Ishikawa (cell line): Measurements from ENCODE around the gene DCAF4.

Experiments used
- CEBPB ChIP-seq: IDR thresholded peaks from 2 replicates; pipeline ENCODE4 v1.6.1; 2012
- CREB1 ChIP-seq: IDR thresholded peaks from 2 replicates; pipeline ENCODE4 v1.6.1; 2012; ENCODE audit warnings: low read depth
- EGR1 ChIP-seq: IDR thresholded peaks from 2 replicates; pipeline ENCODE4 v1.6.1; 2012
- EP300 ChIP-seq: IDR thresholded peaks from 2 replicates; pipeline ENCODE4 v1.6.1; 2012; ENCODE audit warnings: borderline replicate concordance
- FOXM1 ChIP-seq: IDR thresholded peaks from 2 replicates; pipeline ENCODE4 v1.6.1; 2012; ENCODE audit warnings: low read depth, borderline replicate concordance
- NFIC ChIP-seq: IDR thresholded peaks from 2 replicates; pipeline ENCODE4 v1.6.1; 2012
- RAD21 ChIP-seq: IDR thresholded peaks from 2 replicates; pipeline ENCODE4 v1.6.1; 2012; ENCODE audit warnings: low read depth
- TAF1 ChIP-seq: IDR thresholded peaks from 2 replicates; pipeline ENCODE4 v1.6.1; 2012; ENCODE audit warnings: low read depth, mild to moderate bottlenecking
- TCF12 ChIP-seq: IDR thresholded peaks from 2 replicates; pipeline ENCODE4 v1.6.1; 2012; ENCODE audit warnings: low read depth
- TEAD4 ChIP-seq: IDR thresholded peaks from 2 replicates; pipeline ENCODE4 v1.6.1; 2012
- YY1 ChIP-seq: IDR thresholded peaks from 2 replicates; pipeline ENCODE4 v1.6.1; 2012; ENCODE audit warnings: low read depth
- ZBTB7A ChIP-seq: IDR thresholded peaks from 2 replicates; pipeline ENCODE4 v1.6.1; 2012; ENCODE audit warnings: low read depth
- TF ChIP-seq, protein P1 (sequence below): IDR thresholded peaks from 2 replicates; pipeline ENCODE4 v1.6.1; 2012
- TF ChIP-seq, protein P2 (sequence below): IDR thresholded peaks from 2 replicates; pipeline ENCODE4 v1.6.1; 2012; ENCODE audit warnings: low read depth, mild to moderate bottlenecking
- TF ChIP-seq, protein P3 (sequence below): IDR thresholded peaks from 2 replicates; pipeline ENCODE4 v1.6.1; 2012

The DCAF4 gene

DNA sequence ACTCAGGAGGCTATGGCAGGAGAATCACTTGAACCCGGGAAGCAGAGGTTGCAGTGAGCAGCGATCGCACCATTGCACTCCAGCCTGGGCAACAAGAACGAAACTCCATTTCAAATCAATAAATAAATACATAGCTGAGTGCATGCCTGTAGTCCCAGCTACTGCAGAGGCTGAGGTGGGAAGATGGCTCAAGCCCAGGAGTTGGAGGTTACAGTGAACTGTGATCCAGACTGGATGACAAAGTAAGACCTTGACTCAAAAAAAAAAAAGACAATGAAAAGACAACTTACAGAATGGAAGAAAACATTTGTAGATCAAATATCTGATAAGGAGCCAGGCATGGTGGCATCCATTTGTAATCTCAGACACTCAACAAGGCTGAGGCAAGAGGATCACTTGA, 73.1 kb downstream of the DCAF4 start:
- TF ChIP-seq RAD21 = no peak
- no peak for TF ChIP-seq NFIC
- TF ChIP-seq ZBTB7A = no peak

DNA sequence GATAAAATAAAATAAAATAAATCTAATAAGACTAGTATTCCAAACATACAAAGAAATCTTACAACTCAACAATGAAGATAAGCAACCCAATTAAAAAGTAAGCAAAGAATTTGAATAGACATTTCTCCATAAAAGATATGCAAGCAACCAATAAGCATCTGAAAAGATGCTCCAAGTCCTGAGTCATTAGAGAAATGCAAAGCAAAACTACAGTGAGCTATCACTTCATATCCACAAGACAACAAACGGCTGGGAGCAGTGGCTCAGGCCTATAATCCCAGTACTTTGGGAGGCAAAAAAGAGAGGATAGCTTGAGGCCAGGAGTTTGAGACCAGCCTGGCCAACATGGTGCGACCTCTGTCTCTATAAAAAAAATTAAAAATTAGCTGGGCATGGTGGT, 73.8 kb downstream of the DCAF4 start:
- no peak for TF ChIP-seq EP300
- no peak for TF ChIP-seq RAD21
- TF ChIP-seq CEBPB = no peak
- no peak for TF ChIP-seq YY1
- no peak for TF ChIP-seq NFIC
- TF ChIP-seq CREB1 = no peak
- TF ChIP-seq TEAD4 = no peak
- TF ChIP-seq, protein P1, sequence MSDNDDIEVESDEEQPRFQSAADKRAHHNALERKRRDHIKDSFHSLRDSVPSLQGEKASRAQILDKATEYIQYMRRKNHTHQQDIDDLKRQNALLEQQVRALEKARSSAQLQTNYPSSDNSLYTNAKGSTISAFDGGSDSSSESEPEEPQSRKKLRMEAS = no peak
- no peak for TF ChIP-seq EGR1
- TF ChIP-seq ZBTB7A = no peak
- TF ChIP-seq, protein P2, sequence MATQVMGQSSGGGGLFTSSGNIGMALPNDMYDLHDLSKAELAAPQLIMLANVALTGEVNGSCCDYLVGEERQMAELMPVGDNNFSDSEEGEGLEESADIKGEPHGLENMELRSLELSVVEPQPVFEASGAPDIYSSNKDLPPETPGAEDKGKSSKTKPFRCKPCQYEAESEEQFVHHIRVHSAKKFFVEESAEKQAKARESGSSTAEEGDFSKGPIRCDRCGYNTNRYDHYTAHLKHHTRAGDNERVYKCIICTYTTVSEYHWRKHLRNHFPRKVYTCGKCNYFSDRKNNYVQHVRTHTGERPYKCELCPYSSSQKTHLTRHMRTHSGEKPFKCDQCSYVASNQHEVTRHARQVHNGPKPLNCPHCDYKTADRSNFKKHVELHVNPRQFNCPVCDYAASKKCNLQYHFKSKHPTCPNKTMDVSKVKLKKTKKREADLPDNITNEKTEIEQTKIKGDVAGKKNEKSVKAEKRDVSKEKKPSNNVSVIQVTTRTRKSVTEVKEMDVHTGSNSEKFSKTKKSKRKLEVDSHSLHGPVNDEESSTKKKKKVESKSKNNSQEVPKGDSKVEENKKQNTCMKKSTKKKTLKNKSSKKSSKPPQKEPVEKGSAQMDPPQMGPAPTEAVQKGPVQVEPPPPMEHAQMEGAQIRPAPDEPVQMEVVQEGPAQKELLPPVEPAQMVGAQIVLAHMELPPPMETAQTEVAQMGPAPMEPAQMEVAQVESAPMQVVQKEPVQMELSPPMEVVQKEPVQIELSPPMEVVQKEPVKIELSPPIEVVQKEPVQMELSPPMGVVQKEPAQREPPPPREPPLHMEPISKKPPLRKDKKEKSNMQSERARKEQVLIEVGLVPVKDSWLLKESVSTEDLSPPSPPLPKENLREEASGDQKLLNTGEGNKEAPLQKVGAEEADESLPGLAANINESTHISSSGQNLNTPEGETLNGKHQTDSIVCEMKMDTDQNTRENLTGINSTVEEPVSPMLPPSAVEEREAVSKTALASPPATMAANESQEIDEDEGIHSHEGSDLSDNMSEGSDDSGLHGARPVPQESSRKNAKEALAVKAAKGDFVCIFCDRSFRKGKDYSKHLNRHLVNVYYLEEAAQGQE = no peak

GRCh38 chr14:73003681-73004080, 77.4 kb downstream of the DCAF4 start:
- TF ChIP-seq EGR1 = no peak
- no peak for TF ChIP-seq CREB1
- no peak for TF ChIP-seq TEAD4
- no peak for TF ChIP-seq YY1
- TF ChIP-seq, protein P3, sequence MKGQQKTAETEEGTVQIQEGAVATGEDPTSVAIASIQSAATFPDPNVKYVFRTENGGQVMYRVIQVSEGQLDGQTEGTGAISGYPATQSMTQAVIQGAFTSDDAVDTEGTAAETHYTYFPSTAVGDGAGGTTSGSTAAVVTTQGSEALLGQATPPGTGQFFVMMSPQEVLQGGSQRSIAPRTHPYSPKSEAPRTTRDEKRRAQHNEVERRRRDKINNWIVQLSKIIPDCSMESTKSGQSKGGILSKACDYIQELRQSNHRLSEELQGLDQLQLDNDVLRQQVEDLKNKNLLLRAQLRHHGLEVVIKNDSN = no peak

- TF ChIP-seq TCF12 (no peak), ZBTB7A (no peak), FOXM1 (no peak), TEAD4 (no peak), YY1 (no peak)
- TF ChIP-seq, protein P3 = no peak
Observed at GRCh38 chr14:73007835-73008234, 81.6 kb downstream of the DCAF4 start.

GRCh38 chr14:73008501-73008900, 82.2 kb downstream of the DCAF4 start:
- TF ChIP-seq CEBPB (no peak), YY1 (no peak), FOXM1 (no peak), CREB1 (no peak), EP300 (no peak), TCF12 (no peak), RAD21 (no peak), NFIC (no peak), ZBTB7A (no peak), TAF1 (no peak)
- TF ChIP-seq, protein P3 = no peak
